Common myeloid progenitor, CD34-positive (primary cell): ENCODE measurements around the gene MCF2L.
"Not testable (repeated sequence)": the region's sequence is repeated elsewhere in the genome, so short reads cannot be mapped to it uniquely, and the experiment has no call there.

Source experiments
- CTCF ChIA-PET: fragments of 350-600 bp; sonication (Branson Sonifier 250); formaldehyde crosslinking; loops from one replicate; lab custom pipeline; 2021; ENCODE audit warnings: antibody characterized with exemption; lab: Charles Lee
- POLR2A ChIA-PET: fragments of 350-600 bp; sonication (Branson Sonifier 250); formaldehyde crosslinking; loops from one replicate; lab custom pipeline; 2021; ENCODE audit warnings: antibody characterized with exemption; lab: Charles Lee
- DNase-seq, 3 donors: peaks; one replicate each; pipeline versions ENCODE4 v3.0.0 to v3.0.0-alpha.2; 2013
- H3K27ac ChIP-seq, 2 experiments: 1 replicate in 1 of 2; 2 replicates in 1 of 2; pipeline ENCODE4 v1.7.0; 2013; ENCODE audit warnings: inconsistent platforms in 2 of 2, low read length in 2 of 2, mild to moderate bottlenecking in 2 of 2, low read depth in 1 of 2, moderate library complexity in 1 of 2; ENCODE audit not compliant: severe bottlenecking in 2 of 2, insufficient read depth in 1 of 2, poor library complexity in 1 of 2
- H3K27me3 ChIP-seq, 5 experiments: replicated peaks in 2 of 5; 1 replicate in 3 of 5; 2 replicates in 2 of 5; pipeline versions ENCODE4 v1.6.1 to v1.7.0; 2013; ENCODE audit warnings: low read length in 4 of 5, mild to moderate bottlenecking in 2 of 5, moderate library complexity in 2 of 5, inconsistent platforms in 1 of 5; ENCODE audit not compliant: insufficient read depth in 5 of 5, control insufficient read depth in 4 of 5
- H3K36me3 ChIP-seq, 4 experiments: 1 replicate in 2 of 4; 2 replicates in 2 of 4; pipeline versions ENCODE4 v1.6.1 to v1.7.0; 2013; ENCODE audit warnings: low read length in 3 of 4, control low read depth in 1 of 4, mild to moderate bottlenecking in 1 of 4; ENCODE audit not compliant: control insufficient read depth in 4 of 4, insufficient read depth in 4 of 4
- H3K4me1 ChIP-seq, 4 experiments: 1 replicate in 3 of 4; 2 replicates in 1 of 4; pipeline versions ENCODE4 v1.6.1 to v1.7.1; 2013; ENCODE audit warnings: low read length in 3 of 4, mild to moderate bottlenecking in 3 of 4, control low read depth in 1 of 4, inconsistent platforms in 1 of 4, moderate library complexity in 1 of 4; ENCODE audit not compliant: control insufficient read depth in 4 of 4, insufficient read depth in 4 of 4; ENCODE audit errors: control extremely low read depth in 1 of 4
- H3K4me3 ChIP-seq, 7 experiments: 1 replicate in 4 of 7; 2 replicates in 3 of 7; pipeline versions ENCODE4 v1.5.1 to v1.7.0; 2013; ENCODE audit warnings: mild to moderate bottlenecking in 7 of 7, low read length in 6 of 7, moderate library complexity in 6 of 7, inconsistent platforms in 2 of 7, low read depth in 2 of 7, control low read depth in 1 of 7; ENCODE audit not compliant: insufficient read depth in 4 of 7, control insufficient read depth in 1 of 7; ENCODE audit errors: extremely low read depth in 1 of 7
- H3K9me3 ChIP-seq, 5 experiments: 1 replicate in 4 of 5; 2 replicates in 1 of 5; pipeline versions ENCODE4 v1.6.1 to v1.7.1; 2013; ENCODE audit warnings: low read length in 4 of 5, mild to moderate bottlenecking in 2 of 5, inconsistent platforms in 1 of 5, low read depth in 1 of 5, moderate library complexity in 1 of 5; ENCODE audit not compliant: control insufficient read depth in 4 of 5, insufficient read depth in 2 of 5; ENCODE audit errors: control extremely low read depth in 1 of 5
- WGBS: methylation state at CpG from one replicate; pipeline ENCODE4 v1.1.5; 2013; ENCODE audit not compliant: insufficient coverage; 5-methylcytosine and 5-hydroxymethylcytosine counted together

MCF2L gene

GRCh38 chr13:113075711-113076110 lies 106.7 kb downstream of the MCF2L start:
- H3K4me3 ChIP-seq, result no peak overlapping the region
- no peak for DNase-seq
- H3K27ac ChIP-seq, result no peak overlapping the region
- POLR2A ChIA-PET, result no interaction called here
- peaks cover 0 to 2% (median 0%) of the 10 kb centered on the region in 4 experiments for H3K36me3 ChIP-seq
- CTCF ChIA-PET, result no interaction called here
- WGBS, result 97% methylated on average over 14 of the region's 17 CpGs
- H3K9me3 ChIP-seq, result peaks cover 0 to 4% (median 0%) of the 10 kb centered on the region in 5 experiments
- no peaks in the 10 kb centered on the region for H3K4me1 ChIP-seq
- H3K27me3 ChIP-seq, result no peaks in the 10 kb centered on the region

- 98% methylated on average over 36 of the region's 39 CpGs for WGBS
- no peak overlapping the region for H3K4me3 ChIP-seq
- H3K27me3 ChIP-seq, result no peaks in the 10 kb centered on the region
- H3K4me1 ChIP-seq, result no peaks in the 10 kb centered on the region
- ChIA-PET CTCF (interaction anchor here (1.1 kb wide), 1 partner anchor 9 kb away, joined by 3 read pairs; no protein-coding TSS in a partner anchor), POLR2A (no interaction called here)
- H3K27ac ChIP-seq, result no peak overlapping the region
- no peak for DNase-seq
- H3K9me3 ChIP-seq, result peaks cover 0 to 3% (median 0%) of the 10 kb centered on the region in 5 experiments
- H3K36me3 ChIP-seq, result peaks cover 0 to 2% (median 0%) of the 10 kb centered on the region in 4 experiments
Measured at GRCh38 chr13:113076681-113077401, 107.8 kb downstream of the MCF2L start.

- POLR2A ChIA-PET, result no interaction called here
- no peaks in the 10 kb centered on the region for H3K27me3 ChIP-seq
- WGBS, result 95% methylated on average over 20 of the region's 20 CpGs
- no peak overlapping the region for H3K27ac ChIP-seq
- no peaks in the 10 kb centered on the region for H3K9me3 ChIP-seq
- CTCF ChIA-PET, result interaction anchor here (1.1 kb wide), 1 partner anchor 8 kb away, joined by 3 read pairs; no protein-coding TSS in a partner anchor
- no peak for DNase-seq
- H3K4me1 ChIP-seq, result no peaks in the 10 kb centered on the region
- peaks cover 0 to 2% (median 0%) of the 10 kb centered on the region in 4 experiments for H3K36me3 ChIP-seq
- H3K4me3 ChIP-seq, result no peak overlapping the region
Measured at GRCh38 chr13:113077566-113077952, 108.5 kb downstream of the MCF2L start.

- 97% methylated on average over 31 of the region's 42 CpGs for WGBS
- Histone ChIP-seq H3K27me3 (no peaks in the 10 kb centered on the region), H3K36me3 (peaks cover 0 to 2% (median 0%) of the 10 kb centered on the region in 4 experiments), H3K4me3 (no peak overlapping the region), H3K9me3 (no peaks in the 10 kb centered on the region), H3K4me1 (no peaks in the 10 kb centered on the region), H3K27ac (no peak overlapping the region)
- DNase-seq, result no peak
- ChIA-PET CTCF (no interaction called here), POLR2A (no interaction called here)
Measured at GRCh38 chr13:113077953-113078901, 109.2 kb downstream of the MCF2L start.

- ChIA-PET CTCF (no interaction called here), POLR2A (no interaction called here)
- H3K9me3 ChIP-seq, result peaks cover 0 to 3% (median 0%) of the 10 kb centered on the region in 5 experiments
- DNase-seq, result no peak
- H3K27ac ChIP-seq, result no peak overlapping the region
- H3K4me1 ChIP-seq, result no peaks in the 10 kb centered on the region
- no peak overlapping the region for H3K4me3 ChIP-seq
- H3K36me3 ChIP-seq, result peaks cover 0 to 2% (median 0%) of the 10 kb centered on the region in 4 experiments
- no peaks in the 10 kb centered on the region for H3K27me3 ChIP-seq
- WGBS, result 97% methylated on average over 19 of the region's 27 CpGs
Measured at GRCh38 chr13:113078902-113079780, 110.1 kb downstream of the MCF2L start.

- H3K27me3 ChIP-seq, POLR2A ChIA-PET, H3K36me3 ChIP-seq, H3K9me3 ChIP-seq, DNase-seq, H3K4me1 ChIP-seq, H3K4me3 ChIP-seq, CTCF ChIA-PET, H3K27ac ChIP-seq: not testable (repeated sequence)
- WGBS, result 81% methylated on average over 4 of the region's 9 CpGs
Measured at GRCh38 chr13:113079781-113080080, 110.7 kb downstream of the MCF2L start.
